GM23338 (cell line): ENCODE measurements around the gene BTRC. TPM values are rescaled to one million over a fixed set of nuclear protein-coding genes. Genes with fewer than 3 reads are reported as not detected.

Experiments
- ATAC-seq: fragments of 200-7000 bp; cut with Tn5 transposase; 3 replicates; pipeline ENCODE4 v1.9.1; 2020
- DNase-seq: peaks from one replicate; pipeline ENCODE4 v3.0.0-alpha.2; 2015; ENCODE audit warnings: low spot score
- H2AFZ ChIP-seq: fragments of 200-600 bp; sonication (generic); 2 replicates; pipeline ENCODE4 v1.8.0; 2016; ENCODE audit warnings: antibody characterized with exemption, mild to moderate bottlenecking, moderate library complexity
- H3F3A ChIP-seq: fragments of 200-600 bp; sonication (generic); replicated peaks from 2 replicates; pipeline ENCODE4 v1.8.0; 2017; ENCODE audit warnings: antibody characterized with exemption, mixed run types, low read depth
- H3K27ac ChIP-seq: fragments of 200-600 bp; sonication (generic); 2 replicates; pipeline ENCODE4 v1.6.1; 2016; ENCODE audit warnings: low read depth
- H3K27me3 ChIP-seq: fragments of 200-600 bp; sonication (generic); 2 replicates; pipeline ENCODE4 v1.8.0; 2016; ENCODE audit warnings: mild to moderate bottlenecking, mixed run types, moderate library complexity; ENCODE audit not compliant: insufficient read depth
- H3K36me3 ChIP-seq: fragments of 200-600 bp; sonication (generic); 2 replicates; pipeline ENCODE4 v1.8.0; 2016; ENCODE audit warnings: mild to moderate bottlenecking; ENCODE audit not compliant: insufficient read depth
- H3K4me1 ChIP-seq: fragments of 200-600 bp; sonication (generic); 2 replicates; pipeline ENCODE4 v1.8.0; 2016; ENCODE audit warnings: mild to moderate bottlenecking, moderate library complexity; ENCODE audit not compliant: insufficient read depth
- H3K4me2 ChIP-seq: fragments of 200-600 bp; sonication (generic); 2 replicates; pipeline ENCODE4 v1.7.1; 2017; ENCODE audit warnings: mixed run types
- H3K4me3 ChIP-seq: fragments of 200-600 bp; sonication (generic); 2 replicates; pipeline ENCODE4 v1.6.1; 2016; ENCODE audit warnings: mixed run types
- H3K79me2 ChIP-seq: fragments of 200-600 bp; sonication (generic); replicated peaks from 2 replicates; pipeline ENCODE4 v1.8.0; 2017; ENCODE audit warnings: mild to moderate bottlenecking; ENCODE audit not compliant: insufficient read depth
- H3K9me2 ChIP-seq: fragments of 200-600 bp; sonication (generic); 2 replicates; pipeline ENCODE4 v1.8.0; 2017; ENCODE audit not compliant: insufficient read depth
- H4K20me1 ChIP-seq: fragments of 200-600 bp; sonication (generic); replicated peaks from 2 replicates; pipeline ENCODE4 v1.8.0; 2017; ENCODE audit warnings: mild to moderate bottlenecking; ENCODE audit not compliant: insufficient read depth
- H3K27ac Mint-ChIP-seq: 2 replicates; pipeline ENCODE4 v1.8.0; 2020; ENCODE audit warnings: inconsistent platforms, mild to moderate bottlenecking, moderate library complexity, mixed read lengths
- H3K27me3 Mint-ChIP-seq: 3 replicates; pipeline ENCODE4 v1.8.0; 2022; ENCODE audit warnings: low read depth, mild to moderate bottlenecking, moderate library complexity, mixed read lengths, inconsistent platforms; ENCODE audit not compliant: insufficient read depth, poor library complexity
- H3K36me3 Mint-ChIP-seq: 3 replicates; pipeline ENCODE4 v1.8.0; 2021; ENCODE audit warnings: low read depth, mild to moderate bottlenecking, inconsistent platforms, moderate library complexity, mixed read lengths
- H3K4me1 Mint-ChIP-seq: 3 replicates; pipeline ENCODE4 v1.8.0; 2020; ENCODE audit warnings: mild to moderate bottlenecking, inconsistent platforms, mixed read lengths
- H3K4me3 Mint-ChIP-seq: 3 replicates; pipeline ENCODE4 v1.8.0; 2021; ENCODE audit warnings: moderate library complexity, mild to moderate bottlenecking, inconsistent platforms, mixed read lengths
- H3K9me3 Mint-ChIP-seq: 3 replicates; pipeline ENCODE4 v1.8.0; 2020; ENCODE audit warnings: moderate library complexity, mild to moderate bottlenecking, inconsistent platforms, mixed read lengths
- CTCF ChIP-seq, 2 experiments: fragments of 200-600 bp in 1 of 2; sonication (generic) in 1 of 2; conservative IDR thresholded peaks; 2 replicates each; pipeline versions ENCODE4 v1.5.1 to v1.6.1; 2016 to 2017; ENCODE audit warnings: antibody characterized with exemption in 2 of 2, low read depth in 2 of 2, mild to moderate bottlenecking in 2 of 2, moderate library complexity in 1 of 2
- EZH2phosphoT487 ChIP-seq: fragments of 200-600 bp; sonication (generic); IDR thresholded peaks from one replicate; pipeline ENCODE4 v1.8.1; 2018; ENCODE audit warnings: antibody characterized with exemption; ENCODE audit not compliant: unreplicated experiment
- JUNB ChIP-seq: IDR thresholded peaks from one replicate; pipeline ENCODE4 v1.6.1; 2016; ENCODE audit warnings: antibody characterized with exemption; ENCODE audit not compliant: unreplicated experiment
- NANOG ChIP-seq: IDR thresholded peaks from 2 replicates; pipeline ENCODE4 v1.6.1; 2016; ENCODE audit warnings: antibody characterized with exemption, borderline replicate concordance
- POLR2AphosphoS5 ChIP-seq: IDR thresholded peaks from 2 replicates; pipeline ENCODE4 v1.6.1; 2016; ENCODE audit warnings: antibody characterized with exemption, low read depth
- STAT1 ChIP-seq: IDR thresholded peaks from one replicate; pipeline ENCODE4 v1.6.1; 2016; ENCODE audit warnings: antibody characterized with exemption; ENCODE audit not compliant: unreplicated experiment
- ZNF114 ChIP-seq: fragments of 250-450 bp; sonication (Bioruptor Pico); IDR thresholded peaks from 2 replicates; pipeline ENCODE4 v1.5.0; 2020; ENCODE audit warnings: mild to moderate bottlenecking, moderate library complexity
- ZNF331 ChIP-seq: fragments of 250-450 bp; sonication (Bioruptor Pico); IDR thresholded peaks from 2 replicates; pipeline ENCODE4 v1.5.0; 2020; ENCODE audit warnings: low read depth, mild to moderate bottlenecking, moderate library complexity
- polyA plus RNA-seq: library from polyadenylated mRNA; unstranded; fragments of >200 nt; fragmentation: Nextera tagmentation; extraction: Ambion mirVana; gene quantifications from 2 replicates; pipeline ENCODE4 v1.2.1, GENCODE V29; 2016
- total RNA-seq: library from RNA; depleted of rRNA; stranded (reverse); fragments of >200 nt; shearing (Covaris generic); gene quantifications from 2 replicates; pipeline ENCODE4 v1.2.3, GENCODE V29; 2014
- TF ChIP-seq, protein P1 (sequence below): IDR thresholded peaks from 2 replicates; pipeline ENCODE4 v1.6.1; 2016; ENCODE audit warnings: antibody characterized with exemption
- TF ChIP-seq, protein P2 (sequence below): fragments of 250-450 bp; sonication (Bioruptor Pico); IDR thresholded peaks from 2 replicates; pipeline ENCODE4 v1.5.0; 2020; ENCODE audit warnings: mild to moderate bottlenecking, moderate library complexity

Gene BTRC
- total and polyA plus RNA-seq, 2 experiments from 2014 or later = 10.0 to 17.5 TPM

- H3K9me3 Mint-ChIP-seq = no peaks in the 10 kb centered on the region
- Histone ChIP-seq H3K27ac (no peak overlapping the region), H3F3A (no peaks in the 10 kb centered on the region), H3K4me2 (no peak overlapping the region), H2AFZ (no peak overlapping the region), H3K9me2 (no peaks in the 10 kb centered on the region), H3K36me3 (no peaks in the 10 kb centered on the region), H3K79me2 (no peaks in the 10 kb centered on the region), H3K27me3 (no peaks in the 10 kb centered on the region), H3K4me3 (no peak overlapping the region), H3K4me1 (no peaks in the 10 kb centered on the region), H4K20me1 (no peaks in the 10 kb centered on the region)
- peaks cover 5% of the 10 kb centered on the region for H3K4me1 Mint-ChIP-seq
- DNase-seq = no peak
- no peak for ATAC-seq
- H3K27me3 Mint-ChIP-seq = no peaks in the 10 kb centered on the region
- TF ChIP-seq EZH2phosphoT487 (no peak), JUNB (no peak), ZNF331 (CRISPR knock-in tag) (no peak), ZNF114 (no peak), CTCF (conservative IDR thresholded peaks at IDR 0.05; ENCODE audit: low read depth in 2 of 2) (no peak), NANOG (no peak), POLR2AphosphoS5 (no peak), STAT1 (no peak)
- TF ChIP-seq, protein P1, sequence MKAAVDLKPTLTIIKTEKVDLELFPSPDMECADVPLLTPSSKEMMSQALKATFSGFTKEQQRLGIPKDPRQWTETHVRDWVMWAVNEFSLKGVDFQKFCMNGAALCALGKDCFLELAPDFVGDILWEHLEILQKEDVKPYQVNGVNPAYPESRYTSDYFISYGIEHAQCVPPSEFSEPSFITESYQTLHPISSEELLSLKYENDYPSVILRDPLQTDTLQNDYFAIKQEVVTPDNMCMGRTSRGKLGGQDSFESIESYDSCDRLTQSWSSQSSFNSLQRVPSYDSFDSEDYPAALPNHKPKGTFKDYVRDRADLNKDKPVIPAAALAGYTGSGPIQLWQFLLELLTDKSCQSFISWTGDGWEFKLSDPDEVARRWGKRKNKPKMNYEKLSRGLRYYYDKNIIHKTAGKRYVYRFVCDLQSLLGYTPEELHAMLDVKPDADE = no peak
- TF ChIP-seq, protein P2, sequence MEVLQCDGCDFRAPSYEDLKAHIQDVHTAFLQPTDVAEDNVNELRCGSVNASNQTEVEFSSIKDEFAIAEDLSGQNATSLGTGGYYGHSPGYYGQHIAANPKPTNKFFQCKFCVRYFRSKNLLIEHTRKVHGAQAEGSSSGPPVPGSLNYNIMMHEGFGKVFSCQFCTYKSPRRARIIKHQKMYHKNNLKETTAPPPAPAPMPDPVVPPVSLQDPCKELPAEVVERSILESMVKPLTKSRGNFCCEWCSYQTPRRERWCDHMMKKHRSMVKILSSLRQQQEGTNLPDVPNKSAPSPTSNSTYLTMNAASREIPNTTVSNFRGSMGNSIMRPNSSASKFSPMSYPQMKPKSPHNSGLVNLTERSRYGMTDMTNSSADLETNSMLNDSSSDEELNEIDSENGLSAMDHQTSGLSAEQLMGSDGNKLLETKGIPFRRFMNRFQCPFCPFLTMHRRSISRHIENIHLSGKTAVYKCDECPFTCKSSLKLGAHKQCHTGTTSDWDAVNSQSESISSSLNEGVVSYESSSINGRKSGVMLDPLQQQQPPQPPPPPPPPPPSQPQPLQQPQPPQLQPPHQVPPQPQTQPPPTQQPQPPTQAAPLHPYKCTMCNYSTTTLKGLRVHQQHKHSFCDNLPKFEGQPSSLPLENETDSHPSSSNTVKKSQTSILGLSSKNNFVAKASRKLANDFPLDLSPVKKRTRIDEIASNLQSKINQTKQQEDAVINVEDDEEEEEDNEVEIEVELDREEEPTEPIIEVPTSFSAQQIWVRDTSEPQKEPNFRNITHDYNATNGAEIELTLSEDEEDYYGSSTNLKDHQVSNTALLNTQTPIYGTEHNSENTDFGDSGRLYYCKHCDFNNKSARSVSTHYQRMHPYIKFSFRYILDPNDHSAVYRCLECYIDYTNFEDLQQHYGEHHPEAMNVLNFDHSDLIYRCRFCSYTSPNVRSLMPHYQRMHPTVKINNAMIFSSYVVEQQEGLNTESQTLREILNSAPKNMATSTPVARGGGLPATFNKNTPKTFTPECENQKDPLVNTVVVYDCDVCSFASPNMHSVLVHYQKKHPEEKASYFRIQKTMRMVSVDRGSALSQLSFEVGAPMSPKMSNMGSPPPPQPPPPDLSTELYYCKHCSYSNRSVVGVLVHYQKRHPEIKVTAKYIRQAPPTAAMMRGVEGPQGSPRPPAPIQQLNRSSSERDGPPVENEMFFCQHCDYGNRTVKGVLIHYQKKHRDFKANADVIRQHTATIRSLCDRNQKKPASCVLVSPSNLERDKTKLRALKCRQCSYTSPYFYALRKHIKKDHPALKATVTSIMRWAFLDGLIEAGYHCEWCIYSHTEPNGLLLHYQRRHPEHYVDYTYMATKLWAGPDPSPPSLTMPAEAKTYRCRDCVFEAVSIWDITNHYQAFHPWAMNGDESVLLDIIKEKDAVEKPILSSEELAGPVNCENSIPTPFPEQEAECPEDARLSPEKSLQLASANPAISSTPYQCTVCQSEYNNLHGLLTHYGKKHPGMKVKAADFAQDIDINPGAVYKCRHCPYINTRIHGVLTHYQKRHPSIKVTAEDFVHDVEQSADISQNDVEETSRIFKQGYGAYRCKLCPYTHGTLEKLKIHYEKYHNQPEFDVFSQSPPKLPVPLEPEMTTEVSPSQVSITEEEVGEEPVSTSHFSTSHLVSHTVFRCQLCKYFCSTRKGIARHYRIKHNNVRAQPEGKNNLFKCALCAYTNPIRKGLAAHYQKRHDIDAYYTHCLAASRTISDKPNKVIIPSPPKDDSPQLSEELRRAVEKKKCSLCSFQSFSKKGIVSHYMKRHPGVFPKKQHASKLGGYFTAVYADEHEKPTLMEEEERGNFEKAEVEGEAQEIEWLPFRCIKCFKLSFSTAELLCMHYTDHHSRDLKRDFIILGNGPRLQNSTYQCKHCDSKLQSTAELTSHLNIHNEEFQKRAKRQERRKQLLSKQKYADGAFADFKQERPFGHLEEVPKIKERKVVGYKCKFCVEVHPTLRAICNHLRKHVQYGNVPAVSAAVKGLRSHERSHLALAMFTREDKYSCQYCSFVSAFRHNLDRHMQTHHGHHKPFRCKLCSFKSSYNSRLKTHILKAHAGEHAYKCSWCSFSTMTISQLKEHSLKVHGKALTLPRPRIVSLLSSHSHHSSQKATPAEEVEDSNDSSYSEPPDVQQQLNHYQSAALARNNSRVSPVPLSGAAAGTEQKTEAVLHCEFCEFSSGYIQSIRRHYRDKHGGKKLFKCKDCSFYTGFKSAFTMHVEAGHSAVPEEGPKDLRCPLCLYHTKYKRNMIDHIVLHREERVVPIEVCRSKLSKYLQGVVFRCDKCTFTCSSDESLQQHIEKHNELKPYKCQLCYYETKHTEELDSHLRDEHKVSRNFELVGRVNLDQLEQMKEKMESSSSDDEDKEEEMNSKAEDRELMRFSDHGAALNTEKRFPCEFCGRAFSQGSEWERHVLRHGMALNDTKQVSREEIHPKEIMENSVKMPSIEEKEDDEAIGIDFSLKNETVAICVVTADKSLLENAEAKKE (CRISPR knock-in tag) = no peak
- H3K27ac Mint-ChIP-seq = no peak overlapping the region
- no peak overlapping the region for H3K4me3 Mint-ChIP-seq
- no peaks in the 10 kb centered on the region for H3K36me3 Mint-ChIP-seq
These were observed 158.0 kb downstream of the BTRC start for GRCh38 chr10:101511938-101512337.
